ENCODE measurements around the gene NACA2. TPM values are rescaled to one million over a fixed set of nuclear protein-coding genes. Genes with fewer than 3 reads are reported as not detected.
"Not testable (repeated sequence)": the region's sequence is repeated elsewhere in the genome, so short reads cannot be mapped to it uniquely, and the experiment has no call there.

Gene NACA2
- total and polyA plus RNA-seq, 7 experiments from 2014 or later, result not detected

GRCh38 chr17:61587242-61587641 is 3.8 kb downstream of the NACA2 start:
- Mint-ChIP-seq H3K4me1 (no peaks in the 10 kb centered on the region), H3K4me3 (no peak overlapping the region), H3K27me3 (peaks cover 0 to 16% (median 0%) of the 10 kb centered on the region in 5 donors), H3K36me3 (no peaks in the 10 kb centered on the region), H3K27ac (no peak overlapping the region), H3K9me3 (no peaks in the 10 kb centered on the region)
- ChIA-PET POLR2A (no interaction called here), CTCF (no interaction called here)
- ATAC-seq, result no peak
- H3K27me3 ChIP-seq (ENCODE audit: control insufficient read depth in 2 of 2, insufficient read depth in 2 of 2, low read length in 2 of 2), result no peaks in the 10 kb centered on the region
- intact Hi-C loops (cut with micrococcal nuclease), result no loop called here
- no peaks in the 10 kb centered on the region for H3K9me3 ChIP-seq (ENCODE audit: control insufficient read depth in 2 of 3, low read length in 3 of 3)
- H3K4me1 ChIP-seq (ENCODE audit: control insufficient read depth in 2 of 2, insufficient read depth in 2 of 2, low read length in 2 of 2), result no peaks in the 10 kb centered on the region
- no peaks in the 10 kb centered on the region for H3K36me3 ChIP-seq (ENCODE audit: control insufficient read depth in 2 of 3, insufficient read depth in 3 of 3, low read length in 3 of 3)
- no peak for DNase-seq
- no peak overlapping the region for H3K27ac ChIP-seq (ENCODE audit: low read depth, low read length)
- H3K4me3 ChIP-seq (ENCODE audit: low read length), result no peak overlapping the region

GRCh38 chr17:61586622-61587021 is 4.4 kb downstream of the NACA2 start:
- DNase-seq, ATAC-seq: not testable (repeated sequence)

DNA sequence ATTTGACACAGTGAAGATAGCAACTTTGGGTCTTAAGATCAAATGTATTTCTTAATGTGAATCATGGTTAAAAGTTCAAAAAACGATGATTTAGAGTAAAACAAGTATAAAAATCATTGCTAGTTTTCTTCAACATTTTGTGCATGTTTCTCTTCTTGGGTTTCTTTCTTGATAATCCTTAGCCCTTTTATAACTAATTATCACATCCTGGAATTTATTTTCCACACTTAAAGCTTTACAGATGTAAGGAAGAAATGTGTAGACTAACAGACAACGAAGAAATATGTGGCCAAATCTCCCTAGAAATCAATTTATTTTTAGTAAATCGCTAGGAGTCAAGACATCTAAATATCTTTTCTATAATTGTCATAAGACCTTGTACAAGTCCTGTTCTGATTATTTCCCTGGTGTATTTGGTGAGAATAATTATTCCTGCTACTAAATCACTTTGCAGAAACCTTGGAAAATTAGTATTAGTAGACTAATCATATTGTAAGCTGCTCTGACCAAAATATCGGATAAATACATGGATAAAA is 4.9 kb downstream of the NACA2 start:
- H3K27me3 Mint-ChIP-seq, result peaks cover 7 to 24% (median 10%) of the 10 kb centered on the region in 5 donors
- H3K9me3 Mint-ChIP-seq, result no peaks in the 10 kb centered on the region
- H3K27ac Mint-ChIP-seq, result no peak overlapping the region
- Histone ChIP-seq H3K9me3 (ENCODE audit: control insufficient read depth in 2 of 3, low read length in 3 of 3) (no peaks in the 10 kb centered on the region), H3K27me3 (ENCODE audit: control insufficient read depth in 2 of 2, insufficient read depth in 2 of 2, low read length in 2 of 2) (no peaks in the 10 kb centered on the region), H3K36me3 (ENCODE audit: control insufficient read depth in 2 of 3, insufficient read depth in 3 of 3, low read length in 3 of 3) (no peaks in the 10 kb centered on the region), H3K4me1 (ENCODE audit: control insufficient read depth in 2 of 2, insufficient read depth in 2 of 2, low read length in 2 of 2) (no peaks in the 10 kb centered on the region), H3K4me3 (ENCODE audit: low read length) (no peak overlapping the region), H3K27ac (ENCODE audit: low read depth, low read length) (no peak overlapping the region)
- H3K4me3 Mint-ChIP-seq, result no peak overlapping the region
- DNase-seq, result no peak
- ATAC-seq, result no peak
- H3K36me3 Mint-ChIP-seq, result no peaks in the 10 kb centered on the region
- intact Hi-C loops (cut with micrococcal nuclease), result no loop called here
- no peaks in the 10 kb centered on the region for H3K4me1 Mint-ChIP-seq
- ChIA-PET POLR2A (no interaction called here), CTCF (no interaction called here)

More at GRCh38 chr17:61586622-61587021, 4.4 kb downstream of the NACA2 start:
- POLR2A ChIA-PET; H3K4me1 ChIP-seq (ENCODE audit: control insufficient read depth in 2 of 2, insufficient read depth in 2 of 2, low read length in 2 of 2); H3K4me1 Mint-ChIP-seq; CTCF ChIA-PET; H3K36me3 ChIP-seq (ENCODE audit: control insufficient read depth in 2 of 3, insufficient read depth in 3 of 3, low read length in 3 of 3); H3K27ac ChIP-seq (ENCODE audit: low read depth, low read length); H3K9me3 ChIP-seq (ENCODE audit: control insufficient read depth in 2 of 3, low read length in 3 of 3); intact Hi-C loops (cut with micrococcal nuclease); H3K9me3 Mint-ChIP-seq; H3K27ac Mint-ChIP-seq; H3K36me3 Mint-ChIP-seq; H3K27me3 ChIP-seq (ENCODE audit: control insufficient read depth in 2 of 2, insufficient read depth in 2 of 2, low read length in 2 of 2); H3K4me3 Mint-ChIP-seq; H3K4me3 ChIP-seq (ENCODE audit: low read length): not testable (repeated sequence)
- H3K27me3 Mint-ChIP-seq, result peaks cover 2 to 18% (median 4%) of the 10 kb centered on the region in 5 donors

GRCh38 chr17:61584866-61585265 is 6.2 kb downstream of the NACA2 start:
- no peak overlapping the region for H3K27ac ChIP-seq (ENCODE audit: low read depth, low read length)
- no peak overlapping the region for H3K4me3 ChIP-seq (ENCODE audit: low read length)
- H3K27me3 ChIP-seq (ENCODE audit: control insufficient read depth in 2 of 2, insufficient read depth in 2 of 2, low read length in 2 of 2), result no peaks in the 10 kb centered on the region
- H3K36me3 ChIP-seq (ENCODE audit: control insufficient read depth in 2 of 3, insufficient read depth in 3 of 3, low read length in 3 of 3), result no peaks in the 10 kb centered on the region
- no peaks in the 10 kb centered on the region for H3K9me3 Mint-ChIP-seq
- H3K27me3 Mint-ChIP-seq, result peaks cover 16 to 31% (median 18%) of the 10 kb centered on the region in 5 donors
- no peaks in the 10 kb centered on the region for H3K4me1 ChIP-seq (ENCODE audit: control insufficient read depth in 2 of 2, insufficient read depth in 2 of 2, low read length in 2 of 2)
- no peak overlapping the region for H3K27ac Mint-ChIP-seq
- intact Hi-C loops (cut with micrococcal nuclease), result no loop called here
- ATAC-seq (no peak), DNase-seq (no peak)
- no peak overlapping the region for H3K4me3 Mint-ChIP-seq
- ChIA-PET CTCF (no interaction called here), POLR2A (no interaction called here)
- H3K36me3 Mint-ChIP-seq, result no peaks in the 10 kb centered on the region
- H3K9me3 ChIP-seq (ENCODE audit: control insufficient read depth in 2 of 3, low read length in 3 of 3), result no peaks in the 10 kb centered on the region
- no peaks in the 10 kb centered on the region for H3K4me1 Mint-ChIP-seq

- no peak overlapping the region for H3K27ac Mint-ChIP-seq
- H3K36me3 Mint-ChIP-seq, result no peaks in the 10 kb centered on the region
- H3K27me3 Mint-ChIP-seq, result peaks cover 20 to 34% (median 24%) of the 10 kb centered on the region in 5 donors
- Histone ChIP-seq H3K36me3 (ENCODE audit: control insufficient read depth in 2 of 3, insufficient read depth in 3 of 3, low read length in 3 of 3) (no peaks in the 10 kb centered on the region), H3K4me1 (ENCODE audit: control insufficient read depth in 2 of 2, insufficient read depth in 2 of 2, low read length in 2 of 2) (no peaks in the 10 kb centered on the region), H3K27me3 (ENCODE audit: control insufficient read depth in 2 of 2, insufficient read depth in 2 of 2, low read length in 2 of 2) (no peaks in the 10 kb centered on the region), H3K9me3 (ENCODE audit: control insufficient read depth in 2 of 3, low read length in 3 of 3) (no peaks in the 10 kb centered on the region), H3K27ac (ENCODE audit: low read depth, low read length) (no peak overlapping the region), H3K4me3 (ENCODE audit: low read length) (no peak overlapping the region)
- intact Hi-C loops (cut with micrococcal nuclease), result no loop called here
- POLR2A ChIA-PET, result no interaction called here
- H3K9me3 Mint-ChIP-seq, result no peaks in the 10 kb centered on the region
- H3K4me1 Mint-ChIP-seq, result no peaks in the 10 kb centered on the region
- CTCF ChIA-PET, result no interaction called here
- no peak for DNase-seq
- H3K4me3 Mint-ChIP-seq, result no peak overlapping the region
- ATAC-seq, result no peak
Measured at GRCh38 chr17:61584266-61584665, 6.8 kb downstream of the NACA2 start.

DNA sequence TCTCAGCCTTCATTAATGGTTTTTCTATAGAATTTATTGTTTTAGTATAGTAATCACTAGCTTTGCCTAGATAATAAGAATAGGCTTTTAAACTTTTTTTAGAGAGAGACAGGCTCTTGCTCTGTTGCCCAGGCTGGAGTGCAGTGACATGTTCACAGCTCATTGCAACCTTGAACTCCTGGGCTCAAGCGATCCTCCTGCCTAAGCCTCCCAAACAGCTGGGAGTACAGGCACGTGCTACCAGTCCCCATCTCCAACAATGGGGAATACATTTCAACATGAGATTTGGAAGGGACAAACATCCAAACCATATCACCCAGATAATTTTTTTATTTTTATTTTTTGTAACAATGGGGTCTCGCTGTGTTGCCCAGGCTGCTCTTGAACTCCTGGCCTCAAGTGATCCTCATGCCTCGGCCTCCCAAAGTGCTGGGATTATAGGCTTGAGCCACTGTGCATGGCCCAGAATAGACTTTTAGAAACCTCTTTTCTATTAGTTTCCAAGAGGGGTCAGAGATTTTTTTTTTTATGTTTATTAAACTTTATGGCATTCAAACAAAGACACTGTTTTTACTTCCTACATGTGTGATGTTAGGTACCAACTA is 7.3 kb downstream of the NACA2 start:
- CTCF ChIA-PET, result no interaction called here
- Histone ChIP-seq H3K4me1 (ENCODE audit: control insufficient read depth in 2 of 2, insufficient read depth in 2 of 2, low read length in 2 of 2) (no peaks in the 10 kb centered on the region), H3K27ac (ENCODE audit: low read depth, low read length) (no peak overlapping the region), H3K27me3 (ENCODE audit: control insufficient read depth in 2 of 2, insufficient read depth in 2 of 2, low read length in 2 of 2) (no peaks in the 10 kb centered on the region), H3K36me3 (ENCODE audit: control insufficient read depth in 2 of 3, insufficient read depth in 3 of 3, low read length in 3 of 3) (no peaks in the 10 kb centered on the region), H3K9me3 (ENCODE audit: control insufficient read depth in 2 of 3, low read length in 3 of 3) (no peaks in the 10 kb centered on the region), H3K4me3 (ENCODE audit: low read length) (no peak overlapping the region)
- Mint-ChIP-seq H3K9me3 (no peaks in the 10 kb centered on the region), H3K4me1 (no peaks in the 10 kb centered on the region), H3K27ac (no peak overlapping the region), H3K36me3 (no peaks in the 10 kb centered on the region), H3K27me3 (peaks cover 22 to 35% (median 25%) of the 10 kb centered on the region in 5 donors), H3K4me3 (no peak overlapping the region)
- intact Hi-C loops (cut with micrococcal nuclease), result no loop called here
- DNase-seq (no peak), ATAC-seq (no peak)
- POLR2A ChIA-PET, result no interaction called here

DNA sequence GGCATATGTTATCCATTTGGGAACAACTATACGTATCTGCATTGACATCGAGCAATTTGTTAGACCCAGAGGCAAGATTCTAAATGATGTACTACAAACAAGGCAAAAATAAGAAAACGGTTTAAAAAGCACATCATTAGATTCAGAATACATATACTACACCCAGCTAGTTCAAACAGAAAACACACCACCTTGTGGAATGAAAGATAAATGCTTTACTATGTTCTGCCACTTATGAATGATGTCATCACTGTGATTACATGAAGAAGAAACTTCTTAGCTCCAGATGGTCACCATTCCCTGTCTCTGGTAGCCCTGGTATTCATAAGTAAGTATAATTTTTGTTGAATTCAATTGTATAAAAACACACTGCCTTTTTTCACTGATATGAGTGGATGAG is 7.8 kb downstream of the NACA2 start:
- CTCF ChIA-PET, result no interaction called here
- no peaks in the 10 kb centered on the region for H3K36me3 Mint-ChIP-seq
- POLR2A ChIA-PET, result no interaction called here
- Histone ChIP-seq H3K36me3 (ENCODE audit: control insufficient read depth in 2 of 3, insufficient read depth in 3 of 3, low read length in 3 of 3) (no peaks in the 10 kb centered on the region), H3K4me3 (ENCODE audit: low read length) (no peak overlapping the region), H3K4me1 (ENCODE audit: control insufficient read depth in 2 of 2, insufficient read depth in 2 of 2, low read length in 2 of 2) (no peaks in the 10 kb centered on the region), H3K27ac (ENCODE audit: low read depth, low read length) (no peak overlapping the region), H3K9me3 (ENCODE audit: control insufficient read depth in 2 of 3, low read length in 3 of 3) (no peaks in the 10 kb centered on the region), H3K27me3 (ENCODE audit: control insufficient read depth in 2 of 2, insufficient read depth in 2 of 2, low read length in 2 of 2) (no peaks in the 10 kb centered on the region)
- no peaks in the 10 kb centered on the region for H3K9me3 Mint-ChIP-seq
- intact Hi-C loops (cut with micrococcal nuclease), result no loop called here
- H3K4me1 Mint-ChIP-seq, result no peaks in the 10 kb centered on the region
- peaks cover 27 to 36% (median 30%) of the 10 kb centered on the region in 5 donors for H3K27me3 Mint-ChIP-seq
- DNase-seq (no peak), ATAC-seq (no peak)
- no peak overlapping the region for H3K4me3 Mint-ChIP-seq
- H3K27ac Mint-ChIP-seq, result no peak overlapping the region
